NCI-H1694 treated with DMSO at 0.1 percent for 48 hours (cell line): ENCODE data around the gene USP22.
"Not testable (repeated sequence)": the region's sequence is repeated elsewhere in the genome, so short reads cannot be mapped to it uniquely, and the experiment has no call there.

Source experiments
- DNase-seq: peaks from one replicate; lab custom pipeline; 2025; lab: John Stamatoyannopoulos, UW

USP22 gene

GRCh38 chr17:21042458-21043295 lies at the start of gene USP22:
Gene USP22, minus strand, starts transcription at chr17:21043011. Its CDS starts 176 bp downstream, at chr17:21042835.
- no peak for DNase-seq

GRCh38 chr17:21090902-21091618 lies 48.2 kb upstream of the USP22 start:
- DNase-seq = no peak

GRCh38 chr17:21089933-21090901 lies 47.4 kb upstream of the USP22 start:
- DNase-seq = no peak

- no peak for DNase-seq
Measured at GRCh38 chr17:21089145-21089544, 46.3 kb upstream of the USP22 start.

GRCh38 chr17:21085707-21086106 lies 42.9 kb upstream of the USP22 start:
- DNase-seq = no peak

GRCh38 chr17:21085280-21085679 lies 42.5 kb upstream of the USP22 start:
- DNase-seq = not testable (repeated sequence)

GRCh38 chr17:21082001-21082436 lies 39.2 kb upstream of the USP22 start:
- DNase-seq = no peak

GRCh38 chr17:21079196-21079595 lies 36.4 kb upstream of the USP22 start:
- DNase-seq = no peak

GRCh38 chr17:21078016-21078780 lies 35.4 kb upstream of the USP22 start:
- DNase-seq = peak; percentile 54

- DNase-seq = no peak
Measured at GRCh38 chr17:21077281-21077680, 34.5 kb upstream of the USP22 start.

- DNase-seq = no peak
Measured at GRCh38 chr17:21076242-21076641, 33.4 kb upstream of the USP22 start.

GRCh38 chr17:21075739-21076085 lies 32.9 kb upstream of the USP22 start:
- no peak for DNase-seq

- peak; percentile 81 for DNase-seq
Measured at GRCh38 chr17:21072745-21073197, 30.0 kb upstream of the USP22 start.

GRCh38 chr17:21066394-21066793 lies 23.6 kb upstream of the USP22 start:
- DNase-seq = no peak

GRCh38 chr17:21061971-21062526 lies 19.2 kb upstream of the USP22 start:
- no peak for DNase-seq

- no peak for DNase-seq
Measured at GRCh38 chr17:21061158-21061835, 18.5 kb upstream of the USP22 start.

- DNase-seq = no peak
Measured at GRCh38 chr17:21059761-21060160, 16.9 kb upstream of the USP22 start.

- DNase-seq = no peak
Measured at GRCh38 chr17:21058098-21058893, 15.5 kb upstream of the USP22 start.

GRCh38 chr17:21053056-21053455 lies 10.2 kb upstream of the USP22 start:
- DNase-seq = not testable (repeated sequence)
